KOPT-K1 (cell line): ENCODE results near the gene RPS21.

Source experiments
- H3K27ac ChIP-seq: fragments of 200-600 bp; sonication (generic); 2 replicates; pipeline ENCODE4 v1.5.1; 2016; ENCODE audit warnings: antibody characterized with exemption, mild to moderate bottlenecking, low read depth, low read length; ENCODE audit not compliant: poor library complexity, severe bottlenecking
- H3K36me3 ChIP-seq: fragments of 200-600 bp; sonication (generic); 2 replicates; pipeline ENCODE4 v1.5.1; 2017; ENCODE audit warnings: antibody characterized with exemption, mild to moderate bottlenecking, low read length, moderate library complexity; ENCODE audit not compliant: insufficient read depth
- H3K9me3 ChIP-seq: fragments of 200-600 bp; sonication (generic); 2 replicates; pipeline ENCODE4 v1.5.1; 2017; ENCODE audit warnings: antibody characterized with exemption, low read length, mild to moderate bottlenecking; ENCODE audit not compliant: insufficient read depth, poor library complexity, severe bottlenecking

RPS21 gene

DNA sequence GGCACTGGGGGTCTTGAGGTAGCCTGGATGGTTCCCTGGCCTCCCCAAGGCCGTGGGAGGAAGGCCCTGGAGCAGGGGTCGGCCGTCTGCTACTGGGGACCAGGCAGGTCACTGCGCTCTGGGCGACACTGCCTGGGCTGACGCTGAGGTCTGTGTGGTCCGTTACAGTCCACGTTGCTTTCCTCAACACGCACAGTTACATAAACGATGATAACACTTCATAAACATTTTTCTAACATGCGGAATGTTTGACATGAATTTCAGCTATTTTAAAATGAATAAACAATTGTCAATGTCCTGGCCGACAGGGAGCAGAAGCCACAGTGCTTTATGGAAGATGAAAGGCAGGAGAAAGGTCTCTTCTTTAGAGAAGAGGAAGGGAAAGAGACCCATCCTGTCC is 50.6 kb downstream of the RPS21 start:
- Histone ChIP-seq H3K36me3 (no peaks in the 10 kb centered on the region), H3K9me3 (no peaks in the 10 kb centered on the region), H3K27ac (no peak overlapping the region)

DNA sequence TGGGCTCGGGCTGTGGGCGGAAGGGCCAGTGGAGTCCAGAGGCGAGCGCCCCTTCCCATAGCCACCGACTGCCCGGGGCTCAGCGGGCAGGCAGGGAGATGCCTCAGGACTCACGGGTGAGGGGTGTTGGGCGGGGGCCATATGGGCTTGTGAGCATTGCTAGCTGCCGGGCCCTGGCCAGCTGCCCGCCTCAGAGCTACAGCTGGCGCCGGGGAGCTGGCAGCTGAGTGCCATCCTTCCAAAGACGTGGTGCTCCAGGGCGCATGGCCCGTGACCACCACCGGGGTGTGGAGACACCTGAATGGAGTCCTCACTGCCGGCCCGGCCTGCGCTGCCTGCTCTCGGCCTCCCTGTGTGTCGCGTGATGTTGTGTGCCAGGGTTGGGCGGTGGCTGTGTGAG is 51.0 kb downstream of the RPS21 start:
- no peaks in the 10 kb centered on the region for H3K9me3 ChIP-seq

More for the DNA sequence above, 51.0 kb downstream of the RPS21 start:
- no peaks in the 10 kb centered on the region for H3K36me3 ChIP-seq
- no peak overlapping the region for H3K27ac ChIP-seq
